IMR-90 (cell line): Measurements from ENCODE around the gene LTA. TPM values are rescaled to one million over a fixed set of nuclear protein-coding genes. Genes with fewer than 3 reads are reported as not detected.
A peak's percentile ranks its signal among the peaks of the same experiment; 100 is the strongest.

ENCODE experiments used
- ATAC-seq: fragments of 200-7000 bp; cut with Tn5 transposase; 2 replicates; pipeline ENCODE4 v1.9.1; 2020; ENCODE audit warnings: low read depth, mild to moderate bottlenecking, moderate library complexity
- BruUV-seq: library from RNA; stranded (reverse); fragments of 400-500 nt; replicated peaks from 2 replicates; lab custom pipeline; 2021; lab: Mats Ljungman, UMichigan
- CTCF ChIA-PET: fragments of 300-600 bp; formaldehyde crosslinking; extraction: SDS; loops from one replicate; lab custom pipeline; 2021; ENCODE audit warnings: antibody characterized with exemption; lab: Yijun Ruan, JAX
- POLR2A ChIA-PET: fragments of 300-600 bp; sonication (Branson Sonifier 250); formaldehyde crosslinking; loops from one replicate; lab custom pipeline; 2022; ENCODE audit warnings: antibody characterized with exemption; ENCODE audit not compliant: unreplicated experiment; lab: Charles Lee
- DNase-seq: peaks from one replicate; pipeline ENCODE4 v3.0.0; 2013
- H2AFZ ChIP-seq: replicated peaks from 2 replicates; pipeline ENCODE3; 2013; ENCODE audit warnings: low read length, mild to moderate bottlenecking; ENCODE audit not compliant: poor library complexity
- H2AK5ac ChIP-seq: 2 replicates; pipeline ENCODE4 v1.6.1; 2013; ENCODE audit warnings: low read depth, low read length, inconsistent platforms
- H2AK9ac ChIP-seq: replicated peaks from 2 replicates; pipeline ENCODE3; 2013; ENCODE audit warnings: mild to moderate bottlenecking, low read depth, low read length, moderate library complexity; ENCODE audit not compliant: poor library complexity
- H2BK120ac ChIP-seq: 2 replicates; pipeline ENCODE4 v1.6.1; 2013; ENCODE audit warnings: low read depth, low read length, inconsistent platforms
- H2BK15ac ChIP-seq: 3 replicates; pipeline ENCODE4 v1.6.1; 2013; ENCODE audit warnings: low read depth, low read length, inconsistent platforms
- H2BK20ac ChIP-seq: 2 replicates; pipeline ENCODE4 v1.6.1; 2013; ENCODE audit warnings: low read depth, mild to moderate bottlenecking, inconsistent platforms, low read length, moderate library complexity
- H2BK5ac ChIP-seq: 2 replicates; pipeline ENCODE4 v1.6.1; 2013; ENCODE audit warnings: mild to moderate bottlenecking, low read depth, low read length, inconsistent platforms; ENCODE audit not compliant: poor library complexity, severe bottlenecking
- H3K14ac ChIP-seq: replicated peaks from 2 replicates; pipeline ENCODE4 v1.6.1; 2013; ENCODE audit warnings: low read depth, low read length, inconsistent platforms
- H3K18ac ChIP-seq: 2 replicates; pipeline ENCODE4 v1.6.1; 2013; ENCODE audit warnings: low read depth, low read length, control low read depth
- H3K23ac ChIP-seq: 2 replicates; pipeline ENCODE4 v1.6.1; 2013; ENCODE audit warnings: low read depth, low read length, inconsistent platforms
- H3K27ac ChIP-seq: 2 replicates; pipeline ENCODE4 v1.5.1; 2013; ENCODE audit warnings: mild to moderate bottlenecking, control low read depth, low read length; ENCODE audit not compliant: insufficient read depth
- H3K27me3 ChIP-seq: 2 replicates; pipeline ENCODE4 v1.6.1; 2013; ENCODE audit warnings: low read length; ENCODE audit not compliant: control insufficient read depth, insufficient read depth
- H3K36me3 ChIP-seq: 2 replicates; pipeline ENCODE4 v1.6.1; 2013; ENCODE audit warnings: low read length, mixed read lengths; ENCODE audit not compliant: control insufficient read depth, insufficient read depth
- H3K4ac ChIP-seq: 2 replicates; pipeline ENCODE4 v1.6.1; 2013; ENCODE audit warnings: low read depth, low read length, inconsistent platforms
- H3K4me1 ChIP-seq: 2 replicates; pipeline ENCODE4 v1.6.1; 2013; ENCODE audit warnings: low read length, mixed read lengths; ENCODE audit not compliant: control insufficient read depth, insufficient read depth
- H3K4me2 ChIP-seq: 2 replicates; pipeline ENCODE4 v1.6.1; 2013; ENCODE audit warnings: low read depth, mild to moderate bottlenecking, control low read depth, low read length, moderate library complexity
- H3K4me3 ChIP-seq: 2 replicates; pipeline ENCODE4 v1.5.1; 2013; ENCODE audit warnings: low read depth, mild to moderate bottlenecking, control low read depth, low read length, moderate library complexity; ENCODE audit not compliant: insufficient read depth
- H3K56ac ChIP-seq: 2 replicates; pipeline ENCODE4 v1.6.1; 2013; ENCODE audit warnings: low read length, inconsistent platforms; ENCODE audit not compliant: insufficient read depth; ENCODE audit errors: extremely low read depth
- H3K79me1 ChIP-seq, 2 experiments: 2 replicates each; pipeline ENCODE4 v1.6.1; 2013; ENCODE audit warnings: low read length in 2 of 2, inconsistent platforms in 1 of 2, low read depth in 1 of 2
- H3K9ac ChIP-seq: 2 replicates; pipeline ENCODE4 v1.6.1; 2013; ENCODE audit warnings: low read depth, low read length, control low read depth
- H3K9me1 ChIP-seq: 2 replicates; pipeline ENCODE4 v1.6.1; 2013; ENCODE audit warnings: low read length, inconsistent platforms; ENCODE audit not compliant: insufficient read depth
- H3K9me3 ChIP-seq: 2 replicates; pipeline ENCODE4 v1.6.1; 2013; ENCODE audit warnings: low read length; ENCODE audit not compliant: control insufficient read depth, insufficient read depth
- H4K20me1 ChIP-seq: 2 replicates; pipeline ENCODE4 v1.6.1; 2013; ENCODE audit warnings: low read length, inconsistent platforms; ENCODE audit not compliant: insufficient read depth
- H4K5ac ChIP-seq: 2 replicates; pipeline ENCODE4 v1.6.1; 2013; ENCODE audit warnings: mild to moderate bottlenecking, low read depth, low read length, control low read depth
- H4K8ac ChIP-seq, 2 experiments: 2 replicates each; pipeline ENCODE4 v1.6.1; 2013; ENCODE audit warnings: low read depth in 2 of 2, low read length in 2 of 2, control low read depth in 1 of 2, inconsistent platforms in 1 of 2
- H4K91ac ChIP-seq: 2 replicates; pipeline ENCODE4 v1.6.1; 2013; ENCODE audit warnings: low read depth, low read length, inconsistent platforms; ENCODE audit not compliant: insufficient read depth
- CEBPB ChIP-seq: IDR thresholded peaks from 2 replicates; pipeline ENCODE4 v1.6.1; 2012; ENCODE audit warnings: low read depth, low read length, improper control_type of control experiment
- MAFK ChIP-seq: IDR thresholded peaks from 2 replicates; pipeline ENCODE4 v1.6.1; 2012; ENCODE audit warnings: low read depth, low read length, improper control_type of control experiment
- MXI1 ChIP-seq: IDR thresholded peaks from 2 replicates; pipeline ENCODE4 v1.6.1; 2012; ENCODE audit warnings: low read depth, mild to moderate bottlenecking, low read length, moderate library complexity, borderline replicate concordance
- RAD21 ChIP-seq: IDR thresholded peaks from 2 replicates; pipeline ENCODE4 v1.6.1; 2012; ENCODE audit warnings: low read length, improper control_type of control experiment
- WGBS, 2 experiments: methylation state at CpG; one replicate each; pipeline versions ENCODE4 v1.1.5 to v1.1.7; 2013; ENCODE audit warnings: missing lambda C conversion rate in 2 of 2; ENCODE audit not compliant: insufficient read length in 1 of 2; ENCODE audit errors: extremely low coverage in 2 of 2; 5-methylcytosine and 5-hydroxymethylcytosine counted together
- dilution Hi-C: fragments of 300-500 bp; cut with HindIII; formaldehyde crosslinking; loops from one replicate; pipeline ENCODE4 v1.14.3; 2018; ENCODE audit warnings: low sequenced_read_pairs; ENCODE audit not compliant: unreplicated experiment
- in situ Hi-C: fragments of 300-500 bp; cut with MboI; formaldehyde crosslinking; loops from 3 replicates; pipeline ENCODE4 v1.14.3; 2019; ENCODE audit warnings: low sequenced_read_pairs, inconsistent platforms, mixed read lengths
- intact Hi-C: fragments of 100-400 bp; cut with micrococcal nuclease; formaldehyde crosslinking; loops from 2 replicates; pipeline ENCODE4 v1.10.0; 2022
- polyA plus RNA-seq, 3 experiments: library from polyadenylated mRNA; depleted of rRNA; stranded (reverse); fragments of >200 nt; gene quantifications; 2 replicates each; pipeline ENCODE4 v1.2.3, GENCODE V29; 2012; ENCODE audit warnings: low replicate concordance in 1 of 3
- total RNA-seq: library from RNA; depleted of rRNA; stranded (reverse); fragments of >200 nt; gene quantifications from 2 replicates; pipeline ENCODE4 v1.2.3, GENCODE V29; 2012
- TF ChIP-seq, protein P1 (sequence below): conservative IDR thresholded peaks from 2 replicates; pipeline ENCODE4 v1.5.1; 2012; ENCODE audit warnings: mild to moderate bottlenecking, low read depth, low read length, improper control_type of control experiment
- TF ChIP-seq, protein P2 (sequence below): fragments of 150-350 bp; IDR thresholded peaks from 2 replicates; pipeline ENCODE4 v1.6.1; 2017; ENCODE audit warnings: mild to moderate bottlenecking, antibody characterized with exemption, low read length, low read depth

LTA gene
- total and polyA plus RNA-seq, 2 of the 4 experiments (the other 2 are of a cell fraction): not detected

DNA sequence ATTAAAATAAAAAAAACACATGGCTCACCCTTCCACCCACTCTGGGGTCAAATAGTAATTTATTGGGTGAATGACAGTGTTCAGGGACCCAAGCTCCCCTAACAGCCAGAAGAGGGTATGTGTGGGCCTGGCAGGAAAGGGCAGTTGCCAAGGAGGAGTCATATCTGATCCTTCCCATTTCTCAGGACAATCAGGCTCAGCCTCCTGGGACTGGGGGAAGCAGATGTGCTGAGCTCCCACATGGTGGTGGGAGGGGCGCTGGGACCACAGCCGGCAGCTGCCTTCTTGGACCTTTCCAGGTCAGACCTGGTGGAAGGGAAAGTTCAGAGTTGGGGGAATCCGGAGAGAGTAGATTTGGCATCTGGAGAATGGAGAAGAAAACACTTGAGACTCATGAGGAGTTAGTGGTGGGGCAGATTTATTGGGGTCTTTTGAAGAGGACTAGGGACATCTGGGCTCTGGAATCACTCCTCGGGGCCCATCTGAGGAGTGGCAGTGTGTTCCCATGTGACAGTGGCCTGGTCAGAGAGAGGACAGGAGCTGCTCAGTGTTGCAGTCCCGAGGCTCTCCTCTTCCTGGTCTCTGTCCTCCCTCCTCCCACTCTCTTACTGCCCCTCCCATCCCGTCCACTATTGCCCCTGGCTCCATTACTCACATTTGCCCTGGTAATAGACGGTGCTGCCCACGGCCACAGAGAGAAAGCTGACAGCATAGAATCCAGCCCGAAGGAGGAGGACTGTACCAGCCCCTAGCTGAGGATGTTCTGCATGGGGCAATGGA, 17.0 kb downstream of the LTA start:
- dilution Hi-C loops (no loop called here), in situ Hi-C loops (no loop called here), intact Hi-C loops (no loop called here)
- Histone ChIP-seq H2BK20ac (no peak overlapping the region), H2AFZ (peak overlapping the region; percentile 60), H2AK5ac (no peak overlapping the region), H3K4ac (no peak overlapping the region), H3K4me2 (no peak overlapping the region), H3K9me3 (no peaks in the 10 kb centered on the region), H3K9me1 (peaks cover 3% of the 10 kb centered on the region; the same call in 1 of the 2 replicates), H4K91ac (no peak overlapping the region), H3K79me1 (no peaks in the 10 kb centered on the region), H4K5ac (no peak overlapping the region), H2BK5ac (no peak overlapping the region), H3K56ac (no peak overlapping the region), H3K14ac (no peak overlapping the region), H3K27ac (no peak overlapping the region), H3K36me3 (no peaks in the 10 kb centered on the region), H3K18ac (no peak overlapping the region), H3K23ac (no peak overlapping the region), H3K27me3 (peaks cover 11% of the 10 kb centered on the region), H3K4me1 (no peaks in the 10 kb centered on the region; the same call in 1 of the 2 replicates), H2AK9ac (no peak overlapping the region), H4K8ac (no peak overlapping the region), H3K4me3 (no peak overlapping the region), H3K9ac (no peak overlapping the region), H2BK120ac (no peak overlapping the region), H2BK15ac (no peak overlapping the region), H4K20me1 (no peaks in the 10 kb centered on the region)
- BruUV-seq: no TSS peak
- POLR2A ChIA-PET: no interaction called here
- no peak for DNase-seq
- CTCF ChIA-PET: interaction anchor here (1.1 to 2.9 kb wide), 2 partner anchors 9 kb away, joined by 5 to 9 read pairs; no protein-coding TSS in a partner anchor
- TF ChIP-seq RAD21: no peak
- TF ChIP-seq, protein P1, sequence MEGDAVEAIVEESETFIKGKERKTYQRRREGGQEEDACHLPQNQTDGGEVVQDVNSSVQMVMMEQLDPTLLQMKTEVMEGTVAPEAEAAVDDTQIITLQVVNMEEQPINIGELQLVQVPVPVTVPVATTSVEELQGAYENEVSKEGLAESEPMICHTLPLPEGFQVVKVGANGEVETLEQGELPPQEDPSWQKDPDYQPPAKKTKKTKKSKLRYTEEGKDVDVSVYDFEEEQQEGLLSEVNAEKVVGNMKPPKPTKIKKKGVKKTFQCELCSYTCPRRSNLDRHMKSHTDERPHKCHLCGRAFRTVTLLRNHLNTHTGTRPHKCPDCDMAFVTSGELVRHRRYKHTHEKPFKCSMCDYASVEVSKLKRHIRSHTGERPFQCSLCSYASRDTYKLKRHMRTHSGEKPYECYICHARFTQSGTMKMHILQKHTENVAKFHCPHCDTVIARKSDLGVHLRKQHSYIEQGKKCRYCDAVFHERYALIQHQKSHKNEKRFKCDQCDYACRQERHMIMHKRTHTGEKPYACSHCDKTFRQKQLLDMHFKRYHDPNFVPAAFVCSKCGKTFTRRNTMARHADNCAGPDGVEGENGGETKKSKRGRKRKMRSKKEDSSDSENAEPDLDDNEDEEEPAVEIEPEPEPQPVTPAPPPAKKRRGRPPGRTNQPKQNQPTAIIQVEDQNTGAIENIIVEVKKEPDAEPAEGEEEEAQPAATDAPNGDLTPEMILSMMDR: no peak
- TF ChIP-seq, protein P2, sequence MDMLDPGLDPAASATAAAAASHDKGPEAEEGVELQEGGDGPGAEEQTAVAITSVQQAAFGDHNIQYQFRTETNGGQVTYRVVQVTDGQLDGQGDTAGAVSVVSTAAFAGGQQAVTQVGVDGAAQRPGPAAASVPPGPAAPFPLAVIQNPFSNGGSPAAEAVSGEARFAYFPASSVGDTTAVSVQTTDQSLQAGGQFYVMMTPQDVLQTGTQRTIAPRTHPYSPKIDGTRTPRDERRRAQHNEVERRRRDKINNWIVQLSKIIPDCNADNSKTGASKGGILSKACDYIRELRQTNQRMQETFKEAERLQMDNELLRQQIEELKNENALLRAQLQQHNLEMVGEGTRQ: no peak
- no peak for TF ChIP-seq MXI1
- TF ChIP-seq MAFK: no peak
- no peak for TF ChIP-seq CEBPB
- peak; percentile 17; the same call in 1 of the 2 replicates for ATAC-seq
- 100% methylated on average over 1 of the region's 9 CpGs; no CpG with 5 or more reads in 1 of the 2 experiments for WGBS, 2 experiments
